GM21717 (cell line): ENCODE data around the gene INO80C.

Experiments used
- ATAC-seq: cut with Tn5 transposase; IDR thresholded peaks from one replicate; pipeline ENCODE4 v1.9.1; 2021; ENCODE audit warnings: mild to moderate bottlenecking, moderate library complexity; ENCODE audit not compliant: unreplicated experiment

The INO80C gene

GRCh38 chr18:35435401-35435800, 62.4 kb downstream of the INO80C start:
- no peak for ATAC-seq

GRCh38 chr18:35432565-35433001, 65.2 kb downstream of the INO80C start:
- ATAC-seq: no peak

GRCh38 chr18:35431374-35431741, 66.4 kb downstream of the INO80C start:
- no peak for ATAC-seq

- no peak for ATAC-seq
Observed at GRCh38 chr18:35430721-35431373, 66.9 kb downstream of the INO80C start.

GRCh38 chr18:35426786-35427185, 71.0 kb downstream of the INO80C start:
- ATAC-seq: no peak

GRCh38 chr18:35424356-35424755, 73.4 kb downstream of the INO80C start:
- ATAC-seq: no peak

GRCh38 chr18:35422237-35422636, 75.5 kb downstream of the INO80C start:
- no peak for ATAC-seq

- ATAC-seq: no peak
Observed at GRCh38 chr18:35418610-35419009, 79.2 kb downstream of the INO80C start.
